ENCODE data around the gene HSP90B1.

HSP90B1 gene

GRCh38 chr12:103929046-103929783 lies 995 bp upstream of the HSP90B1 start:
- peak; percentile 74 to 75 for DNase-seq (ENCODE audit: low read depth in 2 of 2)

- DNase-seq (ENCODE audit: low read depth in 2 of 2), result no peak
Observed at GRCh38 chr12:103929784-103930033, 501 bp upstream of the HSP90B1 start.

- peak in 1 of 2 donors; percentile 6 for DNase-seq (ENCODE audit: low read depth in 2 of 2)
Observed at GRCh38 chr12:103930787-103931735, 851 bp downstream of the HSP90B1 start.

- no peak for DNase-seq (ENCODE audit: low read depth in 2 of 2)
Observed at GRCh38 chr12:103933237-103933636, 3.0 kb downstream of the HSP90B1 start.

GRCh38 chr12:103936679-103937078 lies 6.5 kb downstream of the HSP90B1 start:
- no peak for DNase-seq (ENCODE audit: low read depth in 2 of 2)

GRCh38 chr12:103944964-103945363 lies 14.8 kb downstream of the HSP90B1 start:
- DNase-seq (ENCODE audit: low read depth in 2 of 2), result no peak

GRCh38 chr12:103947871-103948555 lies 17.8 kb downstream of the HSP90B1 start:
- no peak for DNase-seq (ENCODE audit: low read depth in 2 of 2)

GRCh38 chr12:103948746-103949406 lies 18.7 kb downstream of the HSP90B1 start:
- no peak for DNase-seq (ENCODE audit: low read depth in 2 of 2)

GRCh38 chr12:103952497-103952896 lies 22.3 kb downstream of the HSP90B1 start:
- DNase-seq (ENCODE audit: low read depth in 2 of 2), result no peak

- no peak for DNase-seq (ENCODE audit: low read depth in 2 of 2)
Observed at GRCh38 chr12:103955811-103956508, 25.8 kb downstream of the HSP90B1 start.

GRCh38 chr12:103956509-103957027 lies 26.4 kb downstream of the HSP90B1 start:
- no peak for DNase-seq (ENCODE audit: low read depth in 2 of 2)

- no peak for DNase-seq (ENCODE audit: low read depth in 2 of 2)
Observed at GRCh38 chr12:103957865-103958388, 27.7 kb downstream of the HSP90B1 start.

GRCh38 chr12:103958621-103959020 lies 28.4 kb downstream of the HSP90B1 start:
- no peak for DNase-seq (ENCODE audit: low read depth in 2 of 2)

- no peak for DNase-seq (ENCODE audit: low read depth in 2 of 2)
Observed at GRCh38 chr12:103960616-103961227, 30.5 kb downstream of the HSP90B1 start.

- DNase-seq (ENCODE audit: low read depth in 2 of 2), result no peak
Observed at GRCh38 chr12:103962493-103962892, 32.3 kb downstream of the HSP90B1 start.

- DNase-seq (ENCODE audit: low read depth in 2 of 2), result no peak
Observed at GRCh38 chr12:103964805-103965204, 34.6 kb downstream of the HSP90B1 start.

GRCh38 chr12:103965255-103965589 lies 35.0 kb downstream of the HSP90B1 start:
- no peak for DNase-seq (ENCODE audit: low read depth in 2 of 2)

GRCh38 chr12:103965590-103966504 lies 35.6 kb downstream of the HSP90B1 start, which contains the start of gene TDG:
Gene TDG, plus strand, starts transcription at chr12:103965872. Its CDS starts 166 bp downstream, at chr12:103966038.
- DNase-seq (ENCODE audit: low read depth in 2 of 2), result peak; percentile 96 to 98

GRCh38 chr12:103966736-103967135 lies 36.5 kb downstream of the HSP90B1 start:
- DNase-seq (ENCODE audit: low read depth in 2 of 2), result no peak
